Measurements from ENCODE around the gene ARHGAP15.

Gene ARHGAP15

GRCh38 chr2:143229411-143229810 lies 100.2 kb downstream of the ARHGAP15 start:
- Histone ChIP-seq H3K4me1 (ENCODE audit: low read depth, poor library complexity, severe bottlenecking) (no peaks in the 10 kb centered on the region), H3K36me3 (ENCODE audit: insufficient read depth) (no peaks in the 10 kb centered on the region), H3K9ac (no peak overlapping the region), H4K20me1 (ENCODE audit: insufficient read depth) (no peaks in the 10 kb centered on the region), H2AFZ (ENCODE audit: low read depth) (no peak overlapping the region), H3K27ac (no peak overlapping the region), H3K4me3 (IDR thresholded peaks at IDR 0.05; ENCODE audit: insufficient read depth, low read depth, low read length) (no peak overlapping the region), H3K4me2 (no peak overlapping the region), H3K79me2 (ENCODE audit: insufficient read depth, low read depth) (no peaks in the 10 kb centered on the region), H3K27me3 (ENCODE audit: insufficient read depth, low read depth) (no peaks in the 10 kb centered on the region)
- no peak for TF ChIP-seq CTCF (conservative IDR thresholded peaks at IDR 0.05; ENCODE audit: low read depth, low read length)

GRCh38 chr2:143229952-143230351 lies 100.7 kb downstream of the ARHGAP15 start:
- no peaks in the 10 kb centered on the region for H3K36me3 ChIP-seq (ENCODE audit: insufficient read depth)
- no peaks in the 10 kb centered on the region for H3K4me1 ChIP-seq (ENCODE audit: low read depth, poor library complexity, severe bottlenecking)
- TF ChIP-seq CTCF (conservative IDR thresholded peaks at IDR 0.05; ENCODE audit: low read depth, low read length): no peak
- no peak overlapping the region for H3K27ac ChIP-seq
- H3K4me2 ChIP-seq: no peak overlapping the region
- H4K20me1 ChIP-seq (ENCODE audit: insufficient read depth): no peaks in the 10 kb centered on the region
- no peak overlapping the region for H3K9ac ChIP-seq
- H3K79me2 ChIP-seq (ENCODE audit: insufficient read depth, low read depth): no peaks in the 10 kb centered on the region
- H3K4me3 ChIP-seq (IDR thresholded peaks at IDR 0.05; ENCODE audit: insufficient read depth, low read depth, low read length): no peak overlapping the region
- no peak overlapping the region for H2AFZ ChIP-seq (ENCODE audit: low read depth)
- no peaks in the 10 kb centered on the region for H3K27me3 ChIP-seq (ENCODE audit: insufficient read depth, low read depth)

- H3K79me2 ChIP-seq (ENCODE audit: insufficient read depth, low read depth): no peaks in the 10 kb centered on the region
- H3K4me2 ChIP-seq: no peak overlapping the region
- no peaks in the 10 kb centered on the region for H3K27me3 ChIP-seq (ENCODE audit: insufficient read depth, low read depth)
- no peak overlapping the region for H3K4me3 ChIP-seq (IDR thresholded peaks at IDR 0.05; ENCODE audit: insufficient read depth, low read depth, low read length)
- H3K4me1 ChIP-seq (ENCODE audit: low read depth, poor library complexity, severe bottlenecking): no peaks in the 10 kb centered on the region
- TF ChIP-seq CTCF (conservative IDR thresholded peaks at IDR 0.05; ENCODE audit: low read depth, low read length): no peak
- no peak overlapping the region for H3K27ac ChIP-seq
- no peak overlapping the region for H2AFZ ChIP-seq (ENCODE audit: low read depth)
- no peak overlapping the region for H3K9ac ChIP-seq
- H3K36me3 ChIP-seq (ENCODE audit: insufficient read depth): no peaks in the 10 kb centered on the region
- H4K20me1 ChIP-seq (ENCODE audit: insufficient read depth): no peaks in the 10 kb centered on the region
Observed at GRCh38 chr2:143230506-143231253, 101.5 kb downstream of the ARHGAP15 start.

- no peaks in the 10 kb centered on the region for H3K27me3 ChIP-seq (ENCODE audit: insufficient read depth, low read depth)
- no peaks in the 10 kb centered on the region for H3K4me1 ChIP-seq (ENCODE audit: low read depth, poor library complexity, severe bottlenecking)
- H4K20me1 ChIP-seq (ENCODE audit: insufficient read depth): no peaks in the 10 kb centered on the region
- H3K36me3 ChIP-seq (ENCODE audit: insufficient read depth): no peaks in the 10 kb centered on the region
- no peak overlapping the region for H3K27ac ChIP-seq
- no peak for TF ChIP-seq CTCF (conservative IDR thresholded peaks at IDR 0.05; ENCODE audit: low read depth, low read length)
- no peak overlapping the region for H3K4me2 ChIP-seq
- H2AFZ ChIP-seq (ENCODE audit: low read depth): no peak overlapping the region
- H3K9ac ChIP-seq: no peak overlapping the region
- H3K79me2 ChIP-seq (ENCODE audit: insufficient read depth, low read depth): no peaks in the 10 kb centered on the region
- no peak overlapping the region for H3K4me3 ChIP-seq (IDR thresholded peaks at IDR 0.05; ENCODE audit: insufficient read depth, low read depth, low read length)
Observed at GRCh38 chr2:143231254-143231645, 102.0 kb downstream of the ARHGAP15 start.

All from KMS-11 (cell line).